ENCODE measurements around the gene LRMDA. TPM values are rescaled to one million over a fixed set of nuclear protein-coding genes. Genes with fewer than 3 reads are reported as not detected.

The LRMDA gene
- total RNA-seq, 4 donors from 2014 or later, result 1.4 to 23.1 (median 3.6) TPM

GRCh38 chr10:75432763-75433162 lies 1.3 kb downstream of the LRMDA start:
- peaks cover 0 to 24% (median 0%) of the 10 kb centered on the region in 4 donors for H3K4me1 ChIP-seq
- TF ChIP-seq CTCF (IDR thresholded peaks at IDR 0.05) (no peak), POLR2A (IDR thresholded peaks at IDR 0.05) (no peak)
- DNase-seq, result no peak
- H3K9me3 ChIP-seq, result no peaks in the 10 kb centered on the region
- no peaks in the 10 kb centered on the region for H3K27me3 ChIP-seq
- no peak overlapping the region for H3K4me3 ChIP-seq
- no peak overlapping the region for H3K27ac ChIP-seq
- no peaks in the 10 kb centered on the region for H3K36me3 ChIP-seq

- Histone ChIP-seq H3K27ac (no peak overlapping the region), H3K27me3 (no peaks in the 10 kb centered on the region), H3K36me3 (no peaks in the 10 kb centered on the region), H3K4me1 (peaks cover 0 to 24% (median 0%) of the 10 kb centered on the region in 4 donors), H3K9me3 (no peaks in the 10 kb centered on the region), H3K4me3 (no peak overlapping the region)
- TF ChIP-seq CTCF (IDR thresholded peaks at IDR 0.05), result no peak
- no peak for TF ChIP-seq POLR2A (IDR thresholded peaks at IDR 0.05)
- no peak for DNase-seq
Measured at GRCh38 chr10:75433216-75433615, 1.8 kb downstream of the LRMDA start.

GRCh38 chr10:75434291-75434690 lies 2.9 kb downstream of the LRMDA start:
- Histone ChIP-seq H3K36me3 (no peaks in the 10 kb centered on the region), H3K4me3 (no peak overlapping the region), H3K4me1 (peaks cover 0 to 24% (median 0%) of the 10 kb centered on the region in 4 donors), H3K27me3 (no peaks in the 10 kb centered on the region), H3K27ac (no peak overlapping the region), H3K9me3 (no peaks in the 10 kb centered on the region)
- TF ChIP-seq POLR2A (IDR thresholded peaks at IDR 0.05), result no peak
- TF ChIP-seq CTCF (IDR thresholded peaks at IDR 0.05), result no peak
- no peak for DNase-seq

- Histone ChIP-seq H3K27ac (no peak overlapping the region), H3K27me3 (no peaks in the 10 kb centered on the region), H3K9me3 (no peaks in the 10 kb centered on the region), H3K36me3 (no peaks in the 10 kb centered on the region), H3K4me3 (no peak overlapping the region), H3K4me1 (peaks cover 0 to 18% (median 0%) of the 10 kb centered on the region in 4 donors)
- TF ChIP-seq POLR2A (IDR thresholded peaks at IDR 0.05) (no peak), CTCF (IDR thresholded peaks at IDR 0.05) (no peak)
- no peak for DNase-seq
Measured at GRCh38 chr10:75435291-75435690, 3.9 kb downstream of the LRMDA start.

- H3K27ac ChIP-seq, result no peak overlapping the region
- TF ChIP-seq CTCF (IDR thresholded peaks at IDR 0.05) (no peak), POLR2A (IDR thresholded peaks at IDR 0.05) (no peak)
Measured at GRCh38 chr10:75436896-75437295, 5.5 kb downstream of the LRMDA start.

GRCh38 chr10:75437693-75438092 lies 6.3 kb downstream of the LRMDA start:
- no peak for DNase-seq
- H3K36me3 ChIP-seq, result no peaks in the 10 kb centered on the region
- no peaks in the 10 kb centered on the region for H3K27me3 ChIP-seq
- no peak overlapping the region for H3K4me3 ChIP-seq
- no peak overlapping the region for H3K27ac ChIP-seq
- H3K9me3 ChIP-seq, result no peaks in the 10 kb centered on the region
- TF ChIP-seq CTCF (IDR thresholded peaks at IDR 0.05), result no peak
- no peak for TF ChIP-seq POLR2A (IDR thresholded peaks at IDR 0.05)
- H3K4me1 ChIP-seq, result peaks cover 0 to under 1% (median 0%) of the 10 kb centered on the region in 4 donors

More at GRCh38 chr10:75436896-75437295, 5.5 kb downstream of the LRMDA start:
- Histone ChIP-seq H3K9me3 (no peaks in the 10 kb centered on the region), H3K36me3 (no peaks in the 10 kb centered on the region), H3K4me1 (peaks cover 0 to 8% (median 0%) of the 10 kb centered on the region in 4 donors), H3K4me3 (no peak overlapping the region), H3K27me3 (no peaks in the 10 kb centered on the region)
- no peak for DNase-seq
